SH-SY5Y (cell line): ENCODE data around the gene MATN1.

Experiments used
- GATA2 ChIP-seq: IDR thresholded peaks from 2 replicates; pipeline ENCODE4 v1.6.1; 2011; ENCODE audit warnings: mild to moderate bottlenecking, low read depth, low read length
- GATA3 ChIP-seq: IDR thresholded peaks from 2 replicates; pipeline ENCODE4 v1.6.1; 2011; ENCODE audit warnings: low read depth, mild to moderate bottlenecking, low read length, moderate library complexity

MATN1 gene

GRCh38 chr1:30743584-30744059, 20.2 kb upstream of the MATN1 start:
- no peak for TF ChIP-seq GATA2
- TF ChIP-seq GATA3, result no peak

GRCh38 chr1:30742963-30743559, 19.7 kb upstream of the MATN1 start:
- TF ChIP-seq GATA3 (no peak), GATA2 (no peak)

GRCh38 chr1:30742300-30742962, 19.0 kb upstream of the MATN1 start:
- no peak for TF ChIP-seq GATA3
- TF ChIP-seq GATA2, result no peak

GRCh38 chr1:30741239-30741894, 18.0 kb upstream of the MATN1 start:
- TF ChIP-seq GATA3 (no peak), GATA2 (no peak)

- TF ChIP-seq GATA2 (no peak), GATA3 (no peak)
Measured at GRCh38 chr1:30740251-30741238, 17.2 kb upstream of the MATN1 start.

GRCh38 chr1:30739601-30740000, 16.2 kb upstream of the MATN1 start:
- no peak for TF ChIP-seq GATA2
- no peak for TF ChIP-seq GATA3

GRCh38 chr1:30738715-30739559, 15.6 kb upstream of the MATN1 start:
- TF ChIP-seq GATA3 (no peak), GATA2 (no peak)

GRCh38 chr1:30738040-30738714, 14.8 kb upstream of the MATN1 start:
- no peak for TF ChIP-seq GATA2
- no peak for TF ChIP-seq GATA3

- 0 out of 2 replicates have a peak, but pooled peaks have one; percentile 4 for TF ChIP-seq GATA2
- no peak for TF ChIP-seq GATA3
Measured at GRCh38 chr1:30737357-30738039, 14.1 kb upstream of the MATN1 start.

- TF ChIP-seq GATA2 (no peak), GATA3 (no peak)
Measured at GRCh38 chr1:30735668-30736498, 12.5 kb upstream of the MATN1 start.

GRCh38 chr1:30735124-30735523, 11.7 kb upstream of the MATN1 start:
- TF ChIP-seq GATA3 (no peak), GATA2 (no peak)

GRCh38 chr1:30734580-30734979, 11.2 kb upstream of the MATN1 start:
- no peak for TF ChIP-seq GATA2
- no peak for TF ChIP-seq GATA3
